GM21529 (cell line): ENCODE data around the gene WDFY1.

ENCODE experiments used
- ATAC-seq: cut with Tn5 transposase; IDR thresholded peaks from one replicate; pipeline ENCODE4 v1.9.1; 2021; ENCODE audit not compliant: unreplicated experiment

The WDFY1 gene

DNA sequence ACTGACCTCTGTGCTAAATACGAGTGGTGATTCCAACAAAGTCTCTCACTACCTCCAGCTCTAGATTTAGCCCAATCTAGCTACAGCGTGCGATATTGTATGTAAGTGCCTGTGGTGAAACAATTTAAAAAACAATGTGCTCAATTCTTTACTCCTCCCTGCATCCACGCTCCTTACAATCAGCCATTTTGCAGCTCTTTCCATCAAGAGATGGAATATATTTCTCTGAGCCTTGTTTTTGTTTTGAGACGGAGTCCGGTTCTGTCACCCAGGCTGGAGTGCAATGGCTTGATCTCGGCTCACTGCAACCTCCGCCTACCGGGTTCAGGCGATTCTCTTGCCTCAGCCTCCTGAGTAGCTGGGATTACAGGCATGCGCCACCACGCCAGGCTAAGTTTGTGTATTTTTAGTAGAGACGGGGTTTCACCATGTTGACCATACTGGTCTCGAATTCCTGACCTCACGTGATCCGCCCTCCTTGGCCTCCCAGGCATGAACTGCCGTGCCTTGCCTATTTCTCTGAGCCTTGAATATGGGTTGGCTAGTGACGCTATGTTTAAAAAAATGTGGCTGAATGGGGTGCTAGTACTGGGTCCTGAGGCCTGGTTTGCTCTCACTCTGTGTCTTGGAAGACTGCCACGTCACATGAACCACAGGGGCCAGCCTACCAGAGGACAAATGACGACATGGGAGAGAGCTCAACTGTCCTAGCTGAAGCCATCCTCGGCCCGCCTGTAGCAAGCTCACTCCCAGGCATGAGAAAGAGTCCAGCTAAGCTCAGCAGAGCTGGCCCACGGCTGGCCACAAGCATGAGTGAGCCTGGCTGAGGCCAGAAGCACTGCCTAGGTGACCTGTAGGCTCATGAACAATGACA lies 14.8 kb downstream of the WDFY1 start:
- ATAC-seq, result no peak

DNA sequence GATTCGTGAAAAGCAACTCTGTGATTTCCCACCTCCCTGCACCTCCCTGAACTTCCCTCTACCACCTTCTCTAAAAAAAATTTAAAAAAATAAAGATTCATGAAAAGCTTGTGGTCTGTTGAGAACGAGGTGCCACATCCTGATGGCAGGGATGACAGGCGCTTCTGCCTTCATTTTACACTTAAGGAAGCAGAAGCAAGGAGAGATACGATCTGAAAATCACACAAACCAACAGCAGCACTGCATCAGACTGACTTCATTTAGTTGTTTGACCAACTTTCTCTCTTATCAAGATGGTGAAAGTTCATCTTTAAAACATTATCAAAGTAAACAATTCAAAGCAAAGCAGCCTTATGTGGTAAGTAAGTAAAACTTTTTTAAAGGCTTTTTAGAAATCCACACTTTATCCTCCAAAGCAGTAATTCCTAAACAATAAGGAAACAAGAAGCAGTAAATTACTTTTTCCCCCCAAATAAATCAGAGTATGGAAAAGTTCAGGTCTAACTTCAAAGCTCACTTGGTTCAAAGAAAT lies 15.5 kb downstream of the WDFY1 start:
- ATAC-seq, result peak; percentile 41

DNA sequence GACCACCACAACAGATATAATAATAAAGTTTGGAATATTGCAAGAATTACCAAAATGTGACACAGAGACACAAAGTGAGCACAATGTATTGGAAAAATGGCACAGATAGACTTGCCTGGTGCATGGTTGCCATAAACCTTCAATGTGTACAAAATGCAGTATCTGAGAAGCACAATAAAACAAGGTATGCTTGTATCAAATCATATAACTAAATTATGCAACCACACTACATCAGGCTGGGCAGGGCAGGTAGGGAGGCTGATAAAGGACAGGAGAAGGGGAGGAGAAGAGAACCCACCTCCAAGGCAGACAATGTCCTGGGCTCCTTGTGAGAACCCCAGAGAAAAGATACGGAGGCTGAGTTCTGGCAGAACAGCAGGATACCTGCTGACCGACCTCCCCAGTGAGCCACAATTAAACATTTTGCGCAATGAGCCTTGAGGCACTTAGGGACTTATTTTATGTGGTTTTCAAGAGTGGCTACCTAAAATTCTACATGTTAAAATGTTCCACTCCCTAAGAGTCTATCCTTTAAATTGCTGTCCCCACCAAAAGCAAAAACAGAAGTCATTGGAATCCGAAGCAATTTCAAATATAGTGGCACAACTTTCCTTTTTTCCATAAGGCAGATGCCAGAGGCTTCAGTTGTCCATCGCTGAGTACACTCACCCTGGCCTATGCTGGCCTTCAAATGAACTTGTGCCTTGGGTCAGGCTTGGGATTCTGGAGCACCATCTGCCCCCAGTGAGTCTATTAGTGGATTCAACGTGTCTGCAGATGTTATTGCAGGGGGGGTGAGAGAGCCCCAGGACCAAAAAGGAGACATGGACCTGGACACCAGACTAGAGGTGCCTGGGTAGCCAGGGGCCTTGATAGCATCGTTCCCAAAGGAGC lies 16.8 kb downstream of the WDFY1 start:
- ATAC-seq, result no peak

DNA sequence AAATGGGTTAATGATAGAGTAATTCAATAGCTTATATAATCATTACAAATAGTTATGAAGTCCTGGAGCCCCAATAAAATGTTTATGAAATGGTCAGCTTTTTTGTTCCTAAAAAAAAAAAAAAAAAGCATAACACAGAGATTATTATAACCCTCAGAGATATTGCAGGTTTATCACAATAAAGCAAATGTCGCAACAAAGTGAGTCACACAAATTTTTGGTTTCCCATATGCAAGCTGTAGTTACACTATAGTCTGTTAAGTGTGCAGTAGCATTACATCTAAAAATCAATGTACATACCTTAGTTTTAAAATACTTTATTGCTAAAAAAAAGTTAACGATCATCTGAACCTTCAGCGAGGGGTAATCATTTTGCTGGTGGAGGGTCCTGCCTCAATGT lies 20.0 kb downstream of the WDFY1 start:
- no peak for ATAC-seq

DNA sequence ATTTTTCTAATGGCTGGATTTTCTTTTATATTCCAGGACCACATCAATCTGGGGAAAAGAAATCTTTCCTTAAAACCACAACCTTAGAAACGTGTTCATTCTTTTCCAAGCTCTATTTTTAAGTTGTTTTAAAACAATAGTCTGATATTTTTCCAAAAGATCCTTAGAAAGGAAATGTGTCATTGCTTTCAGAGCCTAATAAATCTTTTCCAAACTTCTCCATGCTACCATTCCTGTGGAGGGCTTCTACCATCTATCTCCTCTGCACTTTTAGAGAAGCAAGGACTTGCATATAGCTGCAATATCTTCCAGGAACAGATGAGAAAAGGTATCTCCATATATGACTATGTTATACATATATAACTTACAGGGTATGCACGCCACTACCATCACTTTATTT lies 21.2 kb downstream of the WDFY1 start:
- ATAC-seq, result no peak

DNA sequence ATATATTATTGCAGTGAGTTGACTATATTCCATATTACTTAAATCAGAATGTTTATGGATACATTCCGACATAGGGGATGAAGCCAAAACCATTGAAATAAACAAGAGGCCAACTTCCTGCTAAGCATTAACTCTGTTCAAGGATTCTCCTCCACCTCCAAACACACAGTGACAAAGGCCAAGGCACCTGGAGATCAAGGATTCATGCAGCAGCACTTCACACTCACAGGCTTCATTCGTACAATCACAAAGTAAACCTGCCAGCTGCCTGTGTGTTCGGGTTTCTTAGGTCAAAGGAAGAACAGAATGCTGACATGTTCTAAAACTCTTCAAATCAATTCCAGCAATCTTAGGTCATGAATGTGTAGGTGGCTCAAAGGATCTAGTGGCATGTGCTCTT lies 22.8 kb downstream of the WDFY1 start:
- no peak for ATAC-seq

DNA sequence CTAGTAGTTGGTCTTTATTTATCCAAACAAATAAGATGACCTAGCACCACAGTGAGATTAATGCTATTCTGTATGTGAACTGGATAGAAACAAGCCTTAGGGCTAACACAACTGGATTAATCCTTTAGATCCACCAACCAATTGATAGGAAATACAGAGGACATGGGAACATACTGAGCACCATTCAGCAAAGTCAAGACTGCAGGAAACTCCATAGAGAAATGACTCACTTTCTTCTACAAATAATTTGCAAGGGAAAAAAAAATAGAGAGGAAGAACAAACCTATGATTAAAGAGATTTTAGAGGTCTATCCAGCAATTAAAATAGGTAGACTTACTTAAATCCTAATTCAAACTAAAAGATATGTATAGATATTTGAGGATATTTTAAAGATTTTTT lies 23.9 kb downstream of the WDFY1 start:
- ATAC-seq, result no peak

DNA sequence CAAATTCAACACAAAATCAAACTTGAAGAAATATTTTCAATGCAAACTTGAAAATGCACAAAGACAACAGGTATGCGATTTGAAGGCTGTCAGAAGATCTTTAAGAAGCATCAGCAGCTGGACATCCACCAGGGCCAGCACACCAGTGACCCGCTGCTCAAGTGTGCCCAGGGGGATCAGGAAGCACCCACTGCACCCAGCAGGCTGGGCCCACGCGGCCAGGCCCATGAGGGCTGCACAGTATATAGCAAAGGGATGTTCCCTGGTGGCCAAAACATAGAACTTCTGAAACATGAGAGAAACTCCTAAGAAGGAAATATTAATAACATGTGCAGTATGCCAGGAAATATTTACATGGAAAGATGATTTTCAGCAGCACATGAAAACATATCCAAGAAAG lies 25.0 kb downstream of the WDFY1 start:
- ATAC-seq, result no peak

DNA sequence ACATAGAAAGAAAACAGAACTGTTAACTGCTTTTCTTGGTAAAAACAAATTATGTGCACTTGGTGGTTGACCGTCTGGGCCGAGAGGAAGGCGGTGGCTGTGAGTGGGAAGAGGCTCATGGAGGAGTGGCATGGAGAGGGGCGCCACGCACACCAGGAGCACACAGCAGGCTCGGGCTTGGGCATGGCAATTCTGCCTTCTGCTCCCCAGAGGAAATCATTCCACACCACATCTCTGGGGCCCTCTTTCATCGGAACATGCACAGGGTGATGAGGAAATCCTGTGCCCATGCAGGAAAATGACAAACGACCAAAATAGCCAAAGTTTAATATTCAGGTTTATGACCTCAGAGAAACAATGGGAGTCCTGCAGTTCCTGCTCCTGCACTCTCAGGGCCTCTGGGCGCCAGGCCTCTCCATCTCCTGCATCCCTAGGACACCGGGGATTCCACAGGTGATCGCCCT lies 26.4 kb downstream of the WDFY1 start:
- no peak for ATAC-seq

DNA sequence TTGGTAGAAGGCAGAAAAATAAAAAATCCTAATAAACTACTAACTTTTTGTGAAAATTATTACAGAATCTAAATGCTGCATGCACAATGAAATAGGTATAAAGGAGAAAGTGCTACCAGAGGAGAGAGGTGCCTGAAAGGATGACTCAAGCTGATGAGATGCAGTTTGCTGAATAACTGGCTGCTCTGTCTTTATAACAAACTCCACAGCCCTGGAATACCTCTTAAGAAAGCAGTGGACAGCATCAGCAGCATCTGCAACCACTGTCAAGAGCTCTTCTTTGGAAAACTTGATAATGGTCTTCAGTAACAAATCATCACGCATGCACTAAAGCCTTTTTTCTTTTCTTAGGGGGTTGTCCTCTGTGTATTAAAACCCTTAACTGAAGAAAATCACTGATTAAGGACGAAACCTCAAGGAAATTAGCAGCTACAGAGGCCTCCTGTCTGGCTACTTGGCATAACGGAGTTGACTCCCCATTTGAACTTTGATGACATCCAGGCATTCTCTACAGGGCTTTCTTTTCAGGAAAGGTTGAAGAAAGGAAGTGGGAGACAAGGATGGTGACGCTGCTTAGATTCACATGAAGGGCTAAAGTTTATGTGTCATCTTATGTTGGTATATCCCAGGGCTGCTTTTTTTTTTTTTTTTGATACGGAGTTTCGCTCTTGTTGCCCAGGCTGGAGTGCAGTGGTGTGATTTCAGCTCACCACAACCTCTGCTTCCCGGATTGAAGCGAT lies 28.8 kb downstream of the WDFY1 start:
- no peak for ATAC-seq

DNA sequence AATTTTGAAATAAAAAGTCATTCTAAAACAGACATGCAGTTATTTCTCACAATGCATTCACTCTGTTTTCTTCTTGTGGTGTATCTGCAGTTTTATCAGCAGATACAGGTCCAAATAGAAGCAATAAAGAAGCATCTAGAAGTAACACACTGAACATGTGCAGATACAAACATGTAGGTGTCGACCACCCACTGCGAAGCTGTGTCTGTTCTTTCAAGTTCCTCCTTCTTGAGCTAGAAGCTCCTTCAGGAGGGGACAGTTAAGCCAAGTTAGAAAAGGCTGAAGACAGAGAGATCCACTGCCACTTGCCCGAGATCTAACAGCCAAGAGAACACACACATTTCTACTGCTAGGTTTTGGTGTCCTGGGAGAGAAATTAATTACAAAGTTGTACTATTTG lies 30.1 kb downstream of the WDFY1 start:
- ATAC-seq, result no peak

DNA sequence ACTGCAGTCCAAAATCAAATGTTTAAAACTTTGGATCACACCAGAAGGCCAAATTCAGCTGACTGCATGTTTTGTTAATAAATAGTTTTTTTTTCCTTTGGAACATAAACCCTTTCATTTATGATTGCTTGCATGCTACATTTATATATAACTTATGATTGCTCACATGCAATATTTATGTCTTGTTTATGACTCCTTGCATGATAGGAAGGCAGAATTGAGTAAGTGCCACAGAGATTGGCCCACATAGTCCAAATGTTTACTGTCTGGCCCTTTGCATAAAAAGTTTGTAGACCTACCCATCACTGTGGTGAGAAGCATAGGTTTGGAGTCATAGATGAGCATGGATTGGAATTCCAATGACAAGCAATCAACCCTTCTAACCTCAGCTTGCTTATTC lies 30.8 kb downstream of the WDFY1 start:
- no peak for ATAC-seq

DNA sequence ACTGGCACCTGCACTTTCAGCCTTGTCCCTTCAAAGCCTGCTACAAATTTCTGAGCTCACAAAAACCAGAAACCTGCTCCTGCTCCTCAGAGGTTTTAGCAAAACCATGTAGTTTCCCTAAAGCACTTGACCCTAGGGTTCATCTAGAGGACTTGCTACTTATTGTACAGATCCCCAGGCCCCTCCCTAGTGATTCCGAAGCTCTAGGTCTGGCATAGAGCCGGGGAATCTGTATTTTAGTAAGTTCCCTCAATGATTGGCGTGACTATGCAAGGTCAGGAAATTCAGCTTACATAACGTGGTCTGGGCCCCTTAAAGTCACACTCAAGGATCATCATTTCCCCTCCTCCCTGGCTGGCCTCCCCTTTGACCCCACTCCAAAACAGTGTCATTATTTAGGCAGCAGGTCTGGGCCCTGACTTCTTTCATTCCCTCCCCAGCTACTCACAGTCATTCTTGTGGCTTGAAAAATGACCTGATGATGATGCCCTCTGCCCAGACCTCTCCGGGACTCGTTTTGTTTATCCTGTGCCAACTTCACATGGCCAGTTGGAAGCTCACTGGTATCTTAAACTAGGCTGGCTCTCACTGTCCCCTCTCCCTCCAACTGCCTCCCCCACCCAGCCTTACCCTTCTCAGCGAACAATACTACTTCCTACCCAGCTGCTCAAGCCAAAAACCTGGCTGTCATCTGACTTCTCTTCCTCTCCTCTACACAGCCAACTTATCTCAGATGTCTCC lies 36.0 kb downstream of the WDFY1 start:
- ATAC-seq, result no peak

DNA sequence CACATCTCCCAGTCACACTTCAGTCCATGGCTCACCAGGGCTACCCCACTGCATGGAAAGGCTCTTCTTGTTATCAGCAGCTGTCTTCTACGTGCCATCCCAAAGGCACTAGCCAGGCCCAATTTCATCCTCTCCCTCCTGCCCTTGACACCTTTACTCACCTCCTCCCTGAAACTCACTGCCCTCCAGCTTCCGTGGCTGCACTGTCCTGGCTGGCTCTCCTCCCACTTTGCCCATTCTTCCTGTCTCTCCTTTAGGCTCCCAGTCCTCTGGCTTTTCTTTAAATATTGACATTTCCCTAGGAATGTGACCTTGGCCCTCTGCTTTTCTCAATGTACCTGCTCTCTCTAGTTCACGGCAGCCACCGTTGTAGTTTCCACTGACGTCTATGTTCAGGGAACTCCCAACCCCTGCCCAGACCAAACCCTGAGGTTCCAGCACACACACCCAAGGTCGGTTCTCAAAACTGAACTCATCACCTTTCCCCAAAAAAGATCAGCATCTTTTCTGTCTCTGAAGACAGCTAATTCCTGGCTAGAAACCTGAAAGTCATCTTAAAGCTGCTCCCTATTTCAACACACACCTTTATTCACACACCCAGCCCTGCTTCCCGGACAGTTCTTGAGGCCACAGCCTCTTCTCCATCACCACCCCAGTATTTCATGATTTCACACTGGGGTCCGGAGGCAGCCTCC lies 36.7 kb downstream of the WDFY1 start:
- no peak for ATAC-seq

DNA sequence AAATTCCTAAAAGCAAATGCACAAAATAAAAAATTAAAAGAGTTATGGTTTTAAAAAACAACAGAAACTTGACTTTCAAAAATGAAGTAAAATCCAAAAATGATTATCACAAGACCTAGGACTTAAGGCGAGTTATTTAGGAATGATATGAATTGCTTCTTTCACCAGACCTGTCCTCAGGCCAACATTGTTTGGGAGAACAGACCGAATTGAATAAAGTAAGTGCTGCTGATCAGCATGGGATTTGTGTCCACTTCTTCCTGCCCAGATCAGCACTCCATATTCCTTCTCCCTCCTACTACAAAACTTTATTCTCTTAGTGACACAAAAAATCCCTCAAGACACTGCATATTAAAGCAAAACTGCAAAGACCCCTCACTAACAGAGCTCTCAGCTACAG lies 39.1 kb downstream of the WDFY1 start:
- no peak for ATAC-seq

DNA sequence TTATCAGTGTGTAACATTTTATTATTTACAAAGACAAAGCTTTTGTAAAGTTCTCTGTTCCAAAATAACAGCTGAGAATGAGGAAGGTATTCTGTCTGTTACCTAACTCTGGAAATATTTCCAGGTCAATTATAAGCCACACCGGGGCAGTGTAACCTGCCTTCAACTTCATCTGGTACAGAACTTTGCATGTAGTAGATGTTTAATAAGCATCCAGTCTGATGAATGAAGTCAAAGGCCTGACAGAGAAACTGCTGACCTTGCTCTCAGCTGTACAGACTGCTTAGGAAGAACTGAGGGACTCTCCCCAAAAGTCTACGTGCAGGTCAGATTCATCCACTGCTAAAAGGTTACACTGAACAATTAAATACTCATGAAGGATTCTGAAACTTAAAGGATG lies 43.3 kb downstream of the WDFY1 start:
- ATAC-seq, result peak; percentile 35

DNA sequence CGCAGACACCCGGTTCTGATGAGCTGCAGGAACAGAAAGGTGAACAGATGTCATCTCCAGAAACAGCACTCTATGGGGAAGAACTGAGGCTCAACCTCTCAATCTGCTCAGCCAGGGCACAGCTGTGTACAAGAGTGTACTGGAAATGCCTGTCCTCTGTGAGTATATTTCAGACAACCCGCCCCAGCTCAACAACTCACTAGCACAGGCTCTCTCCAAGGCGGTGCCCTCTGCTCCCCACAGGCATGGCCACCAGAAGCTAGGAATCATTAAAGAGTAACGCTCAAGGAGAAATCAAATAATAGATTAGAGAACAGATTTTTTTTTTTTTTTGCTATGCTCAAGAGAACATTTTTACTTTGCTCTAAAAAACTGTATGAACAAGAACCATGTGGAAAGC lies 43.8 kb downstream of the WDFY1 start:
- ATAC-seq, result no peak

DNA sequence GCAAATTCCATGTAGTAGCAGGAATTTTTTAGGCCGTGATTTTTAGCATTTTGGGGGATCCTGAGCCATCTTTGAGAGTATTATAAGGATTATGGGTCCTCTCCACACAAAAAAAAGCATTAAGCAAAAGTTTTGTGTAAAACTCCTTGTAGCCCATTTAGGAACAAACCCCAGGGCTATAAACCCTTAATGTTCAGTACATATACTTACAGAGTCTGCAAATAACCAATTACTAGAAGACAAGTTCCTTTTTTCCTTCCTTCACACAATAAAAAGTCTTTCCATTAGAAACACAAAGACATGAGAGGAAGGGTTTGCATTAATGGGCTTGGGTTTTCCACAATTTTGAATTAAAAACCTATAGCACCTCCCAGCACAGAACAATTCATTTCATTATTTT lies 44.6 kb downstream of the WDFY1 start:
- ATAC-seq, result no peak

DNA sequence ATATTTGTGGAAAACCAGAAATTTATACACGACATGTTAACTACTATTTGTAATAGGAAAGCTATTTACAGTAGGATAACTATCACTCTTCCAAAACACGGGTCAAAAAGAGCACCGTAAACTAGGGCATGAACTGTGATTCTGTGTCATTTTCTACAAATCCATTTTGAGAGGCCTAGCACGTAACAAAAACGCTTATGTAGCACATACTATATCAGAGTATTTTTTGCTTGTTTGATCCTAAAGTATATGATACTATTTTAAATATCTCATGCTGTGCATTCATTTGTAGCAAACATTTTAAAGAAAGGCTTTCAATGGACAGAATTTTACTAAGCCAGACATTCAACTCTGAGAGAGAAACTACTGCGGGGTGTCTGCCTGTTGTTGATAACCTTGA lies 45.1 kb downstream of the WDFY1 start:
- ATAC-seq, result no peak
